Smooth muscle cell of the brain vasculature (primary cell): ENCODE data around the gene ADGRA3.

Experiments used
- DNase-seq: peaks from one replicate; pipeline ENCODE4 v3.0.0-alpha.2; 2012; ENCODE audit warnings: low read depth, low spot score

Gene ADGRA3, protein sequence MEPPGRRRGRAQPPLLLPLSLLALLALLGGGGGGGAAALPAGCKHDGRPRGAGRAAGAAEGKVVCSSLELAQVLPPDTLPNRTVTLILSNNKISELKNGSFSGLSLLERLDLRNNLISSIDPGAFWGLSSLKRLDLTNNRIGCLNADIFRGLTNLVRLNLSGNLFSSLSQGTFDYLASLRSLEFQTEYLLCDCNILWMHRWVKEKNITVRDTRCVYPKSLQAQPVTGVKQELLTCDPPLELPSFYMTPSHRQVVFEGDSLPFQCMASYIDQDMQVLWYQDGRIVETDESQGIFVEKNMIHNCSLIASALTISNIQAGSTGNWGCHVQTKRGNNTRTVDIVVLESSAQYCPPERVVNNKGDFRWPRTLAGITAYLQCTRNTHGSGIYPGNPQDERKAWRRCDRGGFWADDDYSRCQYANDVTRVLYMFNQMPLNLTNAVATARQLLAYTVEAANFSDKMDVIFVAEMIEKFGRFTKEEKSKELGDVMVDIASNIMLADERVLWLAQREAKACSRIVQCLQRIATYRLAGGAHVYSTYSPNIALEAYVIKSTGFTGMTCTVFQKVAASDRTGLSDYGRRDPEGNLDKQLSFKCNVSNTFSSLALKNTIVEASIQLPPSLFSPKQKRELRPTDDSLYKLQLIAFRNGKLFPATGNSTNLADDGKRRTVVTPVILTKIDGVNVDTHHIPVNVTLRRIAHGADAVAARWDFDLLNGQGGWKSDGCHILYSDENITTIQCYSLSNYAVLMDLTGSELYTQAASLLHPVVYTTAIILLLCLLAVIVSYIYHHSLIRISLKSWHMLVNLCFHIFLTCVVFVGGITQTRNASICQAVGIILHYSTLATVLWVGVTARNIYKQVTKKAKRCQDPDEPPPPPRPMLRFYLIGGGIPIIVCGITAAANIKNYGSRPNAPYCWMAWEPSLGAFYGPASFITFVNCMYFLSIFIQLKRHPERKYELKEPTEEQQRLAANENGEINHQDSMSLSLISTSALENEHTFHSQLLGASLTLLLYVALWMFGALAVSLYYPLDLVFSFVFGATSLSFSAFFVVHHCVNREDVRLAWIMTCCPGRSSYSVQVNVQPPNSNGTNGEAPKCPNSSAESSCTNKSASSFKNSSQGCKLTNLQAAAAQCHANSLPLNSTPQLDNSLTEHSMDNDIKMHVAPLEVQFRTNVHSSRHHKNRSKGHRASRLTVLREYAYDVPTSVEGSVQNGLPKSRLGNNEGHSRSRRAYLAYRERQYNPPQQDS (N-terminal part only)

DNA sequence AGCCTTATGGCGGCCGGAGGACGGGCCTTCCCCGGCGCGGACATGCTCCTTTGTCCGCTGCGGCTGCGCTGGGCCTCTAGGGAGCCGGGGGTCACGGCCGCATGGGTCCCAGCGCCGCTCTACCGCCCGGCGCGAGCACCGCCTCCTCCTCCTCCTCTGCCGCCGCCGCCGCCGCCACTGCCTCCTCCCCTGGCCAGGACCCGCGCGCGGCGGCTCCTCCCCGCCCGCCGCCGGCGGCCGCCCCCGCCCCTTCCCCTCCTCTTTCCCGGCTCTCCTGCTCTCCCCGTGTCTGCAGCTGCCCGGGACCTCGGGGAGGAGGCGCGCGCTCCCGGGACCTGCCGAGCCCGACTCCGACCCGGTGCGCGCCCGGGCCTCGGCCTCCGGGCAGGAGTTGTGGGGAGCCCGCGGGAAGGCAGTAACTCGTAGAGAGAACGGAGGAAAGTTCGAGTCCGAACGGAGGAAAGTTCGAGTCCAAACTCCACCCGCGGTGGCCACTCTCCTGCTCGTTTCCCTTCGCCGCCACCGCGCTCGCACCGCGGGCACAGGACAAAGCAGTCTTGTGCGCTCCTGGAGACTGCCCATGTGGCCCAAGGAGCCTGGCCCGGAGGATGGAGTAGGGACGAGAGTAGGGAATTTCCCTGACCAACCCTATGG, at the start of gene ADGRA3:
TSS of gene ADGRA3 (minus strand) at position 179 of the 654 bp plus-strand sequence. CDS start 282 bp downstream, outside the sequence.
- no peak for DNase-seq

DNA sequence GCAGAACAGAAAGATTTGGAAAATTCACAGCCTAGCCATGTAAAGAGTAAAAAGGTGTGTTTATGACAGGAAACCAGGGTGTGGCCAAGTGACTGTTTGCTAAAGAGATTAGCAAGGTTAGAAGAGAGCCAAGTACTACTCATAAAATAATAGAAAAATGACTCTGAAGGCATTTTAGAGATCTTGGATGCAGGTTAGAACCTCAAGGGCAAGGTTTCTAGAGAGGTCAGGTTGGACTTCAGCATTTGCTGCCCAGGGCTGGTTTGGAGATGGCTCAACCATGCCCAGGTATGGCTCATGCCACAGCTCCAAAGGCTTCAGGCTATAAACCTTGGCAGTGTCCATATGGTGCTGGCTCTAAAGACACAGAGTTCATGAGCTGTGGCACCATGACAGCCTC, 40.6 kb upstream of the ADGRA3 start:
- DNase-seq, result no peak

DNA sequence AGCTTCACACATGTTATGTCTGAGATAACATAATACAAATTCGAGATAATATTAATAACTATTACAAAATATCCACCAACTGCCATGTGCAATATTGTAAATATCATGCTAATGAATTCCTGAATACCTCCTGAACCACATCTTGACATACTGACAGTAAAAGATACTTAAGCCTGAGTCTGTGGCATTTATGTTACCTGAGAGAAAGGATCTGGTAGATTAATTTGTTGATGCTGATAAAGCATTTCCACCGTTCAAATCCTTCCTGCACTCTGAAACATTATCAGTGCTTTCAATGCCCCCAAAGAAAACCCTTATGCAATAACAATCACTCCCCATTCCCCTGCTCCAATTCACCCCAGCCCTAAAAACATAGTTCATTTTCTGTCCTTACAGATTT, 38.8 kb upstream of the ADGRA3 start:
- no peak for DNase-seq

DNA sequence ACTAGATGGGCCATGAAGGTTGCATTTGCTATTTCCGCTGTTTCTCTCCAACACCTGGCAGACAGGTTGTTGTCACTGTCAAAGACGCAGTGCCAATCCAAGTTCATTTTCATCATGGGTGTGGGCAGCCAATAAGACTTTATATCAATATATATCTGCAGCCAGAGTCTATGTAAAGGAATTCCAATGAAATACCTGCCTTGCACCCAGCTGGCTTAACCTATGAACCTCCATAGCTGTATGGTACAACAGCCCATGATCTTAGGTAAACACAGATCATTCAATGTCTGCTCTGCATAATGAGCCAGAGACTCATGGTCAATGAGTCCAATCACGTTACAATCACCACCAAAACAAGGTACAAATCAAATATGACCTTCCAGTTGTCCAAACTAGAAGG, 37.7 kb upstream of the ADGRA3 start:
- no peak for DNase-seq

DNA sequence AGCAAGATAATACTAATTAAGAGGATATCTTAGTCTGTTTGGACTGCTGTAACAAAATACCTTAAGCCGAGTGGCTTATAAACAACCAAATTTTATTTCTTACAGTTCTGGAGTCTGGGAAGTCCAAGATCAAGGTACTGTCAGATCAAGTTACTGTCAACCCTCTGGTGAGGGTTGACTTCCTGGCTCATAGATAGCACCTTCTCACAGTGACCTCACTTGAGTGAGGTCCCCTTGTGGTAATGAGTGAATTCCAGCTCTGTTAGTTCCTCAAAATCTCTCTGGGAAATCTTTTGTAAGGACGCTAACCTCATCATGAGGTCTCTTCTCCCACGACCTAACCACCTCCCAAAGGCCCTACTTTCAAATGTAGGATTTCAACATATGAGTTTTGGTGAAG, 36.9 kb upstream of the ADGRA3 start:
- no peak for DNase-seq

DNA sequence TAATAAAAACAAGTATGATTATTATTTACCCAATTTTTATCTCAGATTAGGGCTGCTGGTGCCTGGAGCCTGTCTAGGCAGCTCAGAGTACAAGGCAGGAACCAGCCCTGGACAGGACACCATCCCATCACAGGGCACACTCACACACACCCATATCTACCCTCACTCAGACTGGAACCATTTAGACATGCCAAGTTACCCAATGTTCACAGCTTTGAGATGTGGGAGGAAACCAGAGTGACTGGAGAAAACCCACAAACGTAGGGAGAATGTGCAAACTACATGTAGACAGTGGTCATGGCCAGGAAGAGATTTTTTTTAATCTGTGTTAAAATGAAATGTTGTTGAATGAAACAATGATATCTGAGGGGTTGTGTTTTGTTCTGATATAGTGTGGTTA, 35.7 kb upstream of the ADGRA3 start:
- DNase-seq, result no peak

DNA sequence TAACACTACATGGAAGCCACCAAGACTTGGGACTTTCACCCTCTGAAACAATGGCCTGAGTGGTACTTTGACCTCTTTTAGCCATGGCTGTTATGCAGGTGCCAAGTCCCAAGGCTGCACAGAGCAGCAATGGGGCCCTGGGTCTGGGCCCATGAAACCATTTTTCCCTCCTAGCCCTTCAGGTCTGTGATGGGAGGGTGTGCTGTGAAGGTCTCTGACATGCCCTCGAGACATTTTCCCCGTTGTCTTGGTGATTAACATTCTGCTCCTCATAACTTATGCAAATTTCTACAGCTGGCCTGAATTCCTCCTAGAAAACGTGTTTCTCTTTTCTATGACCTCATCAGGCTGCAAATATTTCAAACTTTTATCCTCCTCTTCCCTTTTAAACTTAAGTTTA, 30.4 kb upstream of the ADGRA3 start:
- no peak for DNase-seq

DNA sequence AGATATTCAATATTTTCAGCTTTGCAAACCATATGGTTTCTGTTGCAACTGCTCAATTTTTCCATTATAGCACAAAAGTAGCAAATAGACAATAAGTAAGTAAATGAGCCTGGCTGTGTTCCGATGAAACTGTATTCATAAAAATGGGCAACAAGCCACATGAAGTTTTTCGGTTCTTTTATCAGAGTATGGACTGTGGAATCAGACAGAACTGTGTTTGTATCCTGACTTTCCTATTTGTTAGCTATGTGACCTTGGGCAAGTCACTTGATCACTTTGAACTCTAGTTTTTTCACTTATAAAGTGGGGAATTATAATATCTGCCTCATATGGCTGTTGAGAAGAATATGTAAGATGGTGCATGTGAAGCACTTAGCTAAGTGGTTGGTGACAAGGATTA, 23.4 kb upstream of the ADGRA3 start:
- DNase-seq, result no peak

DNA sequence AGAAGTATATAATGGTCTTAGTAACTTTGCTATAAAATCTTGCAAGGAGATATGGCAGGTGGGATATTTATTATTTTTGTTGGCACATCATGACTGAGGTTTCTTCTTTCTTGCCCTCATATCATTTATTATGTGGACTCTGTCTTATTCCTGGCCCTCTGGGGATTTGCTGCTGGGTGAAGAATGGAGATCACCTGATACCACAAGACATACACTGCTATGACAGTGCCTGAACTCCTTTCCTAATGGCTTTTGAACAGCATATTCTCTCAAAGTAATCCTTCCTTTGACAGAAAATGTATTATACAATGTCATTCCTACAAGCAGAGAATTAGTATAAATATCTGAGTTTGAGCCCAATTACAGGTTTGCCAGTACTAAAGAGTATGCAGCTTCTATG, 22.0 kb upstream of the ADGRA3 start:
- DNase-seq, result no peak

DNA sequence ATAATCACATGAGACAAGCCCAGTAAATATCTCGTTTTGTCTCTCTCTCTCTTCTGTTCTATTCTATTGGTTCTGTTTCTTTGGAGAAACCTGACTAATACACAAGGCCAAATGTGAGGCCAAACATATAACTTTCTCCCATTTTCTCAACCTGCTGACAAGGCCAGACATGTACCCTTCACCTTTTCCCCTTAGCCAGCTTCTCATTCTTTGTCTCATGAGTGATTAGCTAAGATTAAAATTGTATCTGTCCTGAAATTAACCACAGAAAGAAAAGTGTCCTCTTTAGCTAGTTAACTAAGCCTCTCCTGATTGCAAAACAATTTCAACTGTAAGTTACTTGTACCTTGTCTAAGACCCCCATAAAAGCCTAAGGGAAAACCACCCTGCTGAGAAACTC, 18.5 kb upstream of the ADGRA3 start:
- DNase-seq, result no peak

DNA sequence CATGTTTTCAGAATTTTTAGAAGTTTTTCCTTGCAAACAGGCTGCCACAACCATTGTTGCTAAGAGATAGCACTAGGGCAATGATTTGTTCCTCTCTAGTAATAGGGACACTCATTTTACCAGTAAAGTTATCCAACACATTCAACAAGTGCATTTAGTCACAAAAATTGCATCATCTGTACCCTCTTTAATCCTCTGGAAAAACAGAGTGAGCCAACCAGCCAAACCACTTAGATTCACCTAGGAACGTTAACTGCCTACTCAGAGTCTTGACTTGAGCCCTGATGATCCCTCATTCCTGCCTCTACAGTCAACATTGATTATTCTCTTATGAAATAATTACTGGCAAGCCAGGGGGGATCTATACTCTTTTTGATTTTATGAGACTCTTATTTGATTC, 17.0 kb upstream of the ADGRA3 start:
- no peak for DNase-seq

DNA sequence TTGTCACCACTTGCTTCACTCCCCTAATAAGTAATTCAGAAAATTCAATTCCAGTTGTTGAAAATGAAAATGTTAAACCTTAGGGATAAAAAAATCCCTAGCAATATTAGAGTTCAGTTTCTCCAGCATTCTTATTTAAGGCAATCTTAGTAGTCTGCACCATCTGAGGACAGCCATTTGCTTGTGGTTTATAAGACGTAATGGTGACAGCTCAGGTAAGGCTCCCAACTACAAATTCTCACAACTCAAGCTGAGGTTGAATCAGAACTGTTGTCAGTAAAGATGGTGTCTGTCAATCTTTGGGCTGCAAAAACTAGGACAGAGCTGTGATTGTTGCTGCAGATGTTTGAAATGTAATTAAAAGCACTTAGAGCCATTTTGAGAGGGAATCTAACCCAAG, 16.3 kb upstream of the ADGRA3 start:
- DNase-seq, result no peak

DNA sequence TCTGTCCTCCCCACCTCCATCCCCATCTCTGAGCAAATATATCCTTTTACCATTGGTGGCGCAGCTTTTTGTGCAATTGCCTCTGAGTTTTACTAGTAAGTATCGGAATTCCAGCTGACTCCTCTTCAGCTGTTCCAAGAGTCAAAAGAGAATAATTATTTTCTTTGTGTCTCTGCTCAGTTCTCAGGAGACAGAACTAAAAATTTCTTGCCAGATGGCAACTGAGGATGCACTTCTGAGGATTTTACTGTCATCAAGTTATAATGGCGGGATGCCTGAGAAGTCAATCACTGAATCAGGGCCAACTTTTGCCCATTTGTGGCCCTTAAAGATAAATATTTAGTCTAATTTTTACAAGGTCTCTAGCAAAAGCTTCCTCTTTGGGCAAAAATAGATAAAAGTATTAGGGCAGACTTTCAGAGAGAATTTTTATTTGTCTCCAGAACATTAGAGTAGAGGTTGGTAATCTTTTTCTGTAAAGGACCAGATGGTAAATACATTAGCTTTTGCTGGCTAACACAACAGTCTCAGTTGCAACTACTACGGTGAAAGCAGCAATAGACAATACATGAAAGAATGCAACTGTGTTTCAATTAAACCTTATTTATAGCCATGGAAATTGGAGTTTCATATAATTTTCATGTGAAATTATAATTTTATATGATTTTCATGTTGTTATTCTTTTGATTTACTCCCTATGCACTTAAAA, 15.6 kb upstream of the ADGRA3 start:
- no peak for DNase-seq

DNA sequence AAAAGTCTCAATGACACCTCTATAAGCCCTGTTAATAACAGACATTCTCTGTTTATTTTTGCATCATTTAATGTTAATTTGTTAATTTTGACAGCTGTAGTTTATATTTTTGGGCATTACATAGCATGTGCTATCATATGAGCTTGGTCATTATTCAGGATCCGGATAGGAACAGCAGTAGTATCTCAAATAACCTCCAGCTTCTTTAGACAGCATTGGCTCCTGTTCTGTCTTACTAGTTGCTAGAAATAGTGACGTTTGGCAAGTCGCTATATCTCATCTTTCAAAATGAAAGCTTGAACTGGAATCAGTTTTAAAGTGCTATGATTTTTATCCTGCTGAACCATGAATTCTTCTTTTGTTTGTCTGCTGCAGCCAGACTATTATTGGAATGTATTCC, 9.0 kb upstream of the ADGRA3 start:
- no peak for DNase-seq

DNA sequence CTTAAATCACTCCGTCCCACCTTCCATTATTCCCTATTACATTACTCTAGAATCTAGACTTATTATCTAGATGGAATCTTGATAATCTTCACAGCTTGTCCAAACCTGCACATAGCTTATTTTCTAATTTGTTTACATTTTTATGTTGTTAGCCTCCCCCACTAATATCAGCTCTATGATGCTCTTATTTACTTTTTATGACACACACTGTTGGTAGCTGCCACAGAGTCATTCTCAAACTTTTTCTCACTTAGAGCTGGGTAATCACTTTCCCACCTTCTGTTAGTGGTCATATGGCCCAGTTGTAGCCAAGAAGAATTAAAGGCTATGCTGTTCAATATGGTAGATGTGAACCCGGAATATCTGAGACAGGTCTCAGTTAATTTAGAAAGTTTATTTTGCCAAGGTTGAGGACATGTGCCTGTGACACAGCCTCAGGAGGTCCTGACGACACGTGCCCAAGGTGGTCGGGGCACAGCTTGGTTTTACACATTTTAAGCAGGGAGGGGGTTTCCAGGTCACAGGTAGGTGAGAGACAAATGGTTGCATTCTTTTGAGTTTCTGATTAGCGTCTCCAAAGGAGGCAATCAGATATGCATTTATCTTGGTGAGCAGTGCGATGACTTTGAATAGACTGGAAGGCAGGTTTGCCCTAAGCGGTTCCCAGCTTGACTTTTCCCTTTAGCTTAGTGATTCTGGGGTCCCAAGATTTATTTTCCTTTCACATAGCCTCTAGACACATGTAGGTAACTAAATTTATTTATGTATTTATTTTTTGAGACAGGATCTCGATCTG, 7.0 kb upstream of the ADGRA3 start:
- DNase-seq, result no peak

DNA sequence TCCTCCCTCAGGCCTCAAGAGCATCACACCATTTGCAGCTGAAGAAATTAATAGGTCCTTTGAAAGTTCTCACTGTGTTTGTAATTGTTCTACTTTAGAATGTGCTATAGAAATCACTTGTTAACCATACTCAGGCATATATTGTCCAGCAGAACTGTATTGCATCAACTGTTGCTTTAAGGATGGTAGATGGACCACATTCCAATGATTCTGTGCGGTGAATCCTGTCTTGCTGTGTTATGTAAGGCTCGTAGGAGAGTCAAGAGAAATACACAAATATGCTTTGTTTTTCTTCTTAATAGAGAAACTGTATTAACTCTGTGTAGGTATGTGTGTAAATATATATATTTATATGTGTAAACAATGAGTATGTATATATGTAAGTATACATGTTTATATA, 6.3 kb upstream of the ADGRA3 start:
- DNase-seq, result no peak

DNA sequence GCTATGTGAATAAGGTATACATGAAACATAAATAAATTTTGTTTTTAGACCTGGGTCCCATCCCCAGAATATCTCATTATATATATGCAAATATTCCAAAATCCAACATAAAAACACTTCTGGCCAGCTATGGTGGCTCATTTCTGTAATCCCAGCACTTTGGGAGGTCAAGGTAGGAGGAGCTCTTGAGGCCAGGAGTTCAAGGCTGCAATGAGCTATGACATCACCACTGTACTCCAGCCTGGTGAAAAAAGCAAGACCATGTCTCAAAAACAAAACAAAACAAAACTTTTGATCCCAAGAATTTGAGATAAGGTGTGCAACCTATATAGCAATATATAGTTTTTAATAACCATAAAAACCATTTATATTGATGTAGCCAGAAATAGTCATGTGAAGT, 5.4 kb upstream of the ADGRA3 start:
- no peak for DNase-seq

DNA sequence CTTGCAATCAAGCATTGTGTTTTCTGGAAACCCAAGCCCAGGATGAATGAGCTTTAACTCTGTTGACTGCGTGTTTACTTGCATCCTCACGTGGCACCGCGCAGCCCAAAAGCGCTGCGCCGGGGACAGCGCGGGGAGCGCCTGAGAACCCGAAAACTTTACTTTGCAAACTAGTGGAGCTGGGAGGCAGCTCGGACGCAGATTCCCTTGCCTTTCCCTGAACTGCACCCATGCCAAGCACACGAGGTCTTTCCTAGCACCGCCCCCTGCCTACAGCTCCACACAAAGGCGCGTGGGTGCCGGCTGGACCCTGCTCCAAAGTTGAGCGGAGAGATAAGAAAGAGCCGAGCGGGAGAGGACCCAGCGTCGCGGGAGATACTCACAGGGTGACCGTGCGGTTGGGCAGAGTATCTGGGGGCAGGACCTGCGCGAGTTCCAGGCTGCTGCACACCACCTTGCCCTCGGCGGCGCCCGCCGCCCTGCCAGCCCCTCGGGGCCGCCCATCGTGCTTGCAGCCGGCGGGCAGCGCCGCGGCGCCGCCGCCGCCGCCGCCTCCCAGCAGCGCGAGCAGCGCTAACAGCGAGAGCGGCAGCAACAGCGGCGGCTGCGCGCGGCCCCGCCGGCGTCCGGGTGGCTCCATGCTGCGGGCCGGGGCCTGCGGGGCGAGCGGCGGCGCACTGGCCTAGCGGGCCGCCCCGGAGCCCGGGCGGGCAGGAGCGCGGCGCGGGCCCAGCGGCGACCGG, 550 bp downstream of the ADGRA3 start:
- DNase-seq, result no peak

DNA sequence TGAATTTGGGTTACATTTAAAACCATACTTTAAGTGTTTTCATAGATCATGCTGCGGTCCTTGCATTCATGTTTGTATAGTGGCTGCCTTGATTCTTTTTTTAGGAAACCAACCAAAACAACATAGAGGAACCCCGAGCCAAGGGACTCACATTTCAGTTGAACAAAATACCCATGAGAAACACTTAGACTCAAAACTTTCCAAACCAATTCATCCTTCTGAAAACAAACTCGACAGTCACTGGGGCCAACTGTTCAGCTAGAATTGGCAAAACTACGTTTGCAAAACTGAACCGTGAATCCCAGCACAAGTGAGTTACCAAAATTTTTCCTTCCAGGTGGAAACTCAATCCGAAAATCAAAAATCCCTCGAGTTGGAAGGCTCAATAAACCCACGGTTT, 1.4 kb downstream of the ADGRA3 start:
- DNase-seq, result no peak
